ENCODE results near the gene ITGB1.

ITGB1 gene

DNA sequence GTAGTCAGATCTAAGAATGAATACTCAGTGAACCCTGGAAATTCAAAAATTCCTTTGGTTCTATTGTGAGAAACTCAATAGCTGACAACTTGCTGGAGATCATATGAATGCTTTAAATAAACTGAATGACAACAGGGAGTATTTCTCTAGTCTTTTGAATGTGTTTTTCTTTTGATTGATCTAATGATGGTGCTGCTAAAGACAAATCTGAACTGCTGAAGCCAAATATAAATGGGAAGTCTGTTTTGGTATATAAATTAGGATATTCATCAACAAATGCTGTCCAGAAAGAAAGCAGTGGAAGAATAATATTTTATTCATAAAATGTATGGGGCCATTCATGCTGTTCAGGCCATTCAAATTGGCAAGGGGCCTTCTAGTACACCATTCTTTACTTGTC, 79.4 kb downstream of the ITGB1 start:
- no peak for DNase-seq

DNA sequence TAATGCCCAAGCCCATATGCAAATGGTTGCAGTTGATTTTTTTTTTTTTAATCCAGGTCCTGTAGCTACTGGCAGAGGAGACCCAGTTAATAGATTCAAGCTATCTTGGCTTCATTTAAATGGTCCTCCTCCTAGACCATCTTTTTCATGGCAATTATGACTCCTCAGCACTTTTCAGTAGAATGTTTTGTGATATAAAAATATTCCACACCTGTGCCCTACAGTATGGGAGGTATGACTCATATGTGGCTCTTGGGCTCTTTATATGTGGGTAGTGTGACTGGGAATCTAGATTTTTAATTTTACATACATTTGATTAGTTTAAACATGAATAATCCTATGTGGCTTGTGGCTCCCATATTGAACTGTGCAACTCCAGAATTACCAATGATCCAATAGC, 80.1 kb downstream of the ITGB1 start:
- no peak for DNase-seq

DNA sequence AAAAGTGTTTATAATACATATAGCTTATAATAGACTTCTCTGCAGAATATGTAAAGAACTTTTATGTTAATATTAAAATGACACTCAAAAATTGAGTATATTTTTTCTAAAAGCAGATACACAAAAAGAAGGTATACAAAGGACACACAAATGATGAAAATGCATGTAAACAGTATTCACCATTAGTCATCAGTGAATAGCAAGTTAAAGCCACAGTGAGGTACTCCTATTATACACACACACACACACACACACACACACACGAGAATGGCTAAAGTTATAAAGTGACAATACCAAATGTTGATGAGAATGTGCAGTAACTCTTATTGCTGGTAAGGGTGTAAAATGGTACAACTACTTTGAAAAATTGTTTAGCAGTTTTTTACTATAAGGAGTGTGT, 92.9 kb downstream of the ITGB1 start:
- no peak for DNase-seq

DNA sequence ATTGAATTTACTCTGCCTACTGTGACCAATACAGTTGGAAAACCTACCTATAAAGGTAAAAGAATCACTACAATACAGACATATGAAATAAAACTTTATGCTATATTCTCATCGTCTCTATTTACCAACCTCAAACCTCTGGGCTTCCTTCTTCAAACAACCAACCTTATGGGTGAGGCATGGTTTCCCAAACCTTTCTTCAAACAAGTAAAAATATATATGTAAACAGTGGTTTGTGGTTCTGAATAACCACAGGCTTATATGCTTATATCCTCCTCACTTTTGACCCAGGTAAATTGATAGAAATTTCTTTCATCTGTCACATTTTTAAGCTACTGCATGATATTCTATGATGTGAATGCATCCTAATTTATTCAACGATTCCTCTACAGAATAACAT, 103.6 kb downstream of the ITGB1 start:
- no peak for DNase-seq

DNA sequence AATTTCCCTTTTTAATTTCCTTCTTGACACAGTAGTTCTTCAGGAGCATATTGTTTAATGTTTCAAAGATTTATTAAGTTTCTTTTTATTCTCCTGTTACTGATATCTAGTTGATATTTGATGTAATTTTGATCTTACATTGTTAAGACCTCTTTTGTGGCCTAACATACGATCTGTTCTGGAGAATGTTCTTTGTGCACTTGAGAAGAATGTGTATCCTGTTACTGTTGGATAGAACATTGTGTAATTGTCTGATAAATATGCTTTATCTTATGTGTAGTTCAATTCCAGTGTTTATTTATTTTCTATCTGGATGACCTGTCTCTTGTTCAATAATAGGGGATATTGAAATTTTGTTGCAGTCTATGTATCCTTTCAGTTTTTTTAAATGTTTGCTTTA, 106.7 kb downstream of the ITGB1 start:
- no peak for DNase-seq
